CMK (cell line): ENCODE measurements around the gene CAB39.

Experiments
- DNase-seq: peaks from one replicate; pipeline ENCODE4 v3.0.0-alpha.2; 2010; ENCODE audit warnings: low read depth

The CAB39 gene

GRCh38 chr2:230785346-230785745 lies 72.7 kb downstream of the CAB39 start:
- DNase-seq, result no peak

DNA sequence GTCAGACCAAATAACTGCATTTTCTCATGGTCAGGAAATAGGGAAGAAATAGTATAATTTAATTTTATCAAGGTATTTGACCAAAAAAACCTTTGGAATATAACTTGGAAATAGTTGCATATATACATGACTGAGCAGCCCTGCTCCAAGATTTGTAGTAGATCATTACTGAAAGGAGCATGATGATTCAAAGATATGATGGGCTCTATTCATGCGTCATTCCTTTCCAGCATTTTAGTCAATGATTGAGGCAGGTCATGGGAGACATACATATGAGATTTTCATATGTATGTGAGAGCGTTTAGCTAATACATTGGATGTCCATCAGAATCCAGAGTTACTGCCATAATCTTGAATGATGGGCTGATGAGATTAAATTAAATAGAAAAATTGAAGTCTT lies 74.5 kb downstream of the CAB39 start:
- DNase-seq, result no peak

- no peak for DNase-seq
Measured at GRCh38 chr2:230788554-230789175, 76.0 kb downstream of the CAB39 start.

- DNase-seq, result no peak
Measured at GRCh38 chr2:230790981-230791380, 78.3 kb downstream of the CAB39 start.

GRCh38 chr2:230793572-230794359 lies 81.1 kb downstream of the CAB39 start:
- no peak for DNase-seq

DNA sequence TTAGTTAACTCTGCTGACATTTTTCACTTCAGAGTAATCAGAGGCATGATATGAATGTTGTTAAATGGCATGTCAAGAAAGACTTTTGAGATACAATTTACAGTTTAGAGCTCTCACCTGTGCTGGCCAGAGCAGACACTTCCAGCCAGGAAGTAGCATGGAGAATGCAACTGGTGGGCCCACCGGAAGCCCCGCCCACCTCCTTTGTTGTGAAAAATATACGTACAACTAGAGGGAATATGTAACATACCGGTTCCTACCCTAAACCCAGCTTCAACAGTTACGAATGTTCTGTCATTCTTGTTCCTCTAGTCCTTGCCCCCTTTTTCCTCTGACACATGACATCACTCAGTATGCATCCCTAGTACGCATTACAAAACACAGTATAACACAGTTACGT lies 81.9 kb downstream of the CAB39 start:
- no peak for DNase-seq

GRCh38 chr2:230795856-230796255 lies 83.2 kb downstream of the CAB39 start:
- DNase-seq, result no peak

DNA sequence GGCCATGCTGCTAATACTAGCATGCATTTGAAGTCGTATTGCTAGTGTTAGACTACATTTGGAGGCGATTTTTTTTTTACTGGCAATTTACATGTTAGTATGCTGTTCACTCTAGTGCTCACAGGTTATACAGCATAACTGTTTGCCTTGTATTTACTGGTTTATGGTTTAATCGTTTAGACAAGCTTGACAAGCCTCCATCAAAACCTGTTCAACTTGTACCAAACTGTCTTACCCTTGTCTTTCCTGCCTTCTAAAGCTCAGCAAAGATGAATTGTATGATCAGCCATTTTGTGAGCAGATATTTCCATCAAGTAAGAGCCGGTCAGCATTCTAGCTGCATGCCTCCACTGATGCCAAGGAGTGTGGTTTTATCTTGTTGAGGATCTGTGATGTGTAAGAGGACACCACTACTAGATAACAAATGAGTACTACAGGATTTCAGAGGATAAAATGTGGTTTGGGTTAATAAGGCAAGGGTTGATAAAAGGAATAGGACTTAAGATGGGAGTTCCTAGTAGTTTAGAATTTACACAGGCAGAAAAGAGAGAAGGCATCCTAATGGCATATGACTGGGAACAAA lies 83.7 kb downstream of the CAB39 start:
- no peak for DNase-seq

- no peak for DNase-seq
Measured at GRCh38 chr2:230797515-230798495, 85.2 kb downstream of the CAB39 start.

- no peak for DNase-seq
Measured at GRCh38 chr2:230798769-230799399, 86.2 kb downstream of the CAB39 start.

- DNase-seq, result no peak
Measured at GRCh38 chr2:230805353-230806017, 92.8 kb downstream of the CAB39 start.

DNA sequence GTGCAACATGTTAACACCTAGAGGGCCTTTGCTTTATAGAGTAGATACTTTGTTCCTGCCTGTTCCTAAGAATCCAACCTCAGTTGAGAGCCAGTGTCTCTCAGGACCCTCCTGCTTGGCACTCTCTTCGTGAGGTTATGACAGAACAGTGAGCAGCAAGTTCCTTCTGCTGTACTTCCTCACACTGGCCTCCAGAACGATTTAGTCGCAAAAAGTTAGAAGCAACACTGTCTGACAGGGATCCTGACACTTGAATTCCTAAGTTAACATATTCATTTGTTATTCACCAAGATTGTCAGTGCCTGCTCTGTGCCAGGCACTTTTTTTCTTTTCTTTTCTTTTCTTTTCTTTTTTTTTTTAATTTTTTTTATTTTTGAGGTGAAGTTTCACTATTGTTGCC lies 95.1 kb downstream of the CAB39 start:
- no peak for DNase-seq

- no peak for DNase-seq
Measured at GRCh38 chr2:230809015-230809414, 96.4 kb downstream of the CAB39 start.

DNA sequence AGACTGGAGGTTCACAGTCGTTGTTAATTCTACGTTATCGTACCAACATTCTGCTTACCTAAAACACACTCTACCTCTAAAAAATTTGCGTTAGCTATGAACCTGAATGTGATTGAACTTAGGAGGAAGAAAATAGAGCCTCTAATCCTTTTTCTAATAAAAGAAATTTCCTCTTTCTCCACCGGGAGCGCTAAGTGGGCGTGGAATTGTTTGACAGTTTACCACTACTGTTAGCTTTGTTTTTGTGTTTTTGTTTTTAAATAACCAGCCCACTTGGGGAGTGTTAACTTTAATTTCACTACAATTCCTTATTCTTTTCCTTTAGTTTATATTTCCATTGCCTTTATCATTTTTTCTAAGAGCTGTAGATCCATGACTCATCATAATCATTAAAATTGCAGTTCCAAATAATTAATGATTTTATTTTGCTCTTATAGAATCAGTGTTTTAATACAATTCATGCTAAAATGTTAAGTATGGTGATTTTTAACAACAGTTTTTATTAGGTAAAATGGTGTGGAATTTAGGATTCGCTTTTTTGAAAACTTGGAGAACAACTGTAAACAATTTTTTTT lies 97.1 kb downstream of the CAB39 start:
- no peak for DNase-seq

- DNase-seq, result no peak
Measured at GRCh38 chr2:230811508-230811907, 98.9 kb downstream of the CAB39 start.

DNA sequence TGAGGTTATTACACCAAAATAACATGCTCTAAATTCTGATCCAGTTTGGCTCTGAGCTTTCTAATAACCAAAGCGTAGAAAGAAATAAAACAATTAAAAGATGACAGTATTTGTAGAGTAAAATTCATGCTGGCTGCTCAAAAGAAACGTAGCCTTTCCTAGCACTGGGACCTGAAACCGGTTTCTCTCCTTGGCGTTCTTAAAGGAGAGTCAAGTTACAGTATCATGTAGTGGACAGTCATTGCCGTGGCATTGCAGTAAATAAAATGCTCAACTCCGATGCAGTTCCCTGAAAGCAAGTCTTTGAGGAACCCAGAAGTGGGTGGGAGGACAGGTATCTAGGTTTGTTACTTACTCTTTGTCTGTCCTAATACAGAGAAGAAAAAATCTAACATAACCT lies 99.4 kb downstream of the CAB39 start:
- DNase-seq, result no peak

DNA sequence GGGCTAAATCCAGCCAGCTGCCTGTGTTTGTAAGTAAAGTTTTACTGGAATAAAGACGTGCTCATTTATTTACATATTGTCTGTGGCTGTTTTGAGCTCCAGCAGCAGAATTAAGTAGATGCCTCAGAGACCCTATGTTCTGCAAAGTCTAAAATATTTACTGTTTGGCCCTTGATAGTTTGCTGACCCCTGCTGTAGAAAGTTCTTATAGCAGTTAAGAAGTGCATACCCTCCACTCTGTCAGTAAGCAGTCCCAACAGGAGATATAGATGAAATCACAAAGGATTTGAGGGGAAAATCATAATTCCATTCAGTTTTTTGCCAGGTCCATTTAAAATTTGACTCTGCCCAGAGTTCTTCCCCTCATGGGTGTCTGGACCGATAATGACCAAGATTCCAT lies 102.0 kb downstream of the CAB39 start:
- no peak for DNase-seq

DNA sequence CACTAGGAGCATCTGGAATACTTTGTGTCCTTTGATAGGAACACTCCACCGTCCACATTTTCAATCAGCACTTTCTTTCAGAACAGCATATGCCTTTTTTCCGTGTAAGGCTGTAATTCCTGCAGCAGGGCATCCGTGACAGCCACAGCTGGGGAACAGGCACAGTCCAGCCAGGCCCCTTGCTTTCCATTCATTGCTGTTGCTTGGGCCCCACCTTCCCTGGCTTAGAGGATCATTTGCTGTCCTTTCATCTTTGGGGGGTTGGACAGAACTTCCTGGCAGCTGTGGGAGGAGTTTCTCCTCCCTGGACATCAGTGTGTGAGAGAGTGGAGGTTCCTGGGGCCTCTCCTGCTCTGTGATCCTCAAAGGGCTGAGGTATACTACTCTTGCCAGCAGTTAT lies 102.4 kb downstream of the CAB39 start:
- DNase-seq, result no peak

DNA sequence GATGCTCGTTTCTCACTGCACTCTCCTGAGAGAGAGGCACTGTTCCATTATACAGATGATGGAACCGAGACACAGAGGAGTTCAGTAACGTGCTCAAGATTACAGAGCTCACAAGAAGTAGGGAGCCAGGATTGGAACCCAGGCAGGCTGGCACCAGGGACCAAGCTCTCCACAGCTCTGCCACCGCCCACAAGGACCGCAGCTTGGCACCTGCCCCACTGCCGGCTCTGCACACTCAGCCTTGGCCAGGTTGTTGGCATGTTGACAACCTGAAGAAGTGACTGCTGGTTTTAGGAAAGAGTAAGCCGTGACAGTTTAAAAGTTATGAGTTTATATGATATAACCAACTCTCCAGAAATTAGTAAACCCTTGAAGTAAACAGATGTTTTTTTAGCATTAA lies 104.1 kb downstream of the CAB39 start:
- no peak for DNase-seq

DNA sequence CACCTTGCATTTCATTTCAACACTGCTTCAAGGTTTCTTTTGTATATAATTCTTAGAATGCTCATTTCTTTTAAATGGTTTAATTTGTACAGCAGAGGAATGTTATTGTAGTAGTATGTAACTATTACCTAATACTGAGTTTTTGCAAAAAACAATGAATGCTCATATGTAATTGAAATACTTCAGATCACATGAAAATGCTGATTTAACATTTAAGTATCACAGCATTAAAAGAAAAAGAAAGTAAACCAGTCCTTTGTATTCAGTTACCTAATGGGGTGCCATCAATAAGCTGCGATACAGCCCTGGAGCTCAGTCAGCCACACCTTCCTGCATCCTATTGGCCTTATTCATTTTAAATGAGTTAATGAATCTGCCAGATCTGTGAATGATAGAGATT lies 106.8 kb downstream of the CAB39 start:
- no peak for DNase-seq
